ENCODE measurements around the gene NTN4. TPM values are rescaled to one million over a fixed set of nuclear protein-coding genes. Genes with fewer than 3 reads are reported as not detected.

NTN4 gene
- total RNA-seq, 1 donor from 2014 or later: 136 TPM

- Histone ChIP-seq H3K9me3 (no peaks in the 10 kb centered on the region), H3K27ac (no peak overlapping the region), H3K4me3 (no peak overlapping the region), H3K36me3 (no peaks in the 10 kb centered on the region), H3K4me1 (peaks cover 4% of the 10 kb centered on the region), H3K27me3 (no peaks in the 10 kb centered on the region)
- ATAC-seq: no peak
- intact Hi-C loops (cut with DNase I): no loop called here
- no peak for TF ChIP-seq CTCF (IDR thresholded peaks at IDR 0.05)
- no peak for DNase-seq
Observed at GRCh38 chr12:95699579-95699978, 91.0 kb downstream of the NTN4 start.

GRCh38 chr12:95694136-95694535 is 96.4 kb downstream of the NTN4 start:
- intact Hi-C loops (cut with DNase I): no loop called here
- no peaks in the 10 kb centered on the region for H3K36me3 ChIP-seq
- DNase-seq (no peak), ATAC-seq (no peak)
- no peak overlapping the region for H3K4me3 ChIP-seq
- H3K9me3 ChIP-seq: no peaks in the 10 kb centered on the region
- no peak for TF ChIP-seq CTCF (IDR thresholded peaks at IDR 0.05)
- H3K27me3 ChIP-seq: no peaks in the 10 kb centered on the region
- H3K27ac ChIP-seq: no peak overlapping the region
- no peaks in the 10 kb centered on the region for H3K4me1 ChIP-seq

GRCh38 chr12:95693689-95694088 is 96.9 kb downstream of the NTN4 start:
- Histone ChIP-seq H3K4me1 (no peaks in the 10 kb centered on the region), H3K9me3 (no peaks in the 10 kb centered on the region), H3K4me3 (no peak overlapping the region), H3K27me3 (no peaks in the 10 kb centered on the region), H3K27ac (no peak overlapping the region), H3K36me3 (no peaks in the 10 kb centered on the region)
- no peak for ATAC-seq
- intact Hi-C loops (cut with DNase I): no loop called here
- DNase-seq: no peak
- TF ChIP-seq CTCF (IDR thresholded peaks at IDR 0.05): no peak

GRCh38 chr12:95690861-95691635 is 99.5 kb downstream of the NTN4 start:
- Histone ChIP-seq H3K36me3 (no peaks in the 10 kb centered on the region), H3K27me3 (no peaks in the 10 kb centered on the region), H3K4me3 (no peak overlapping the region), H3K27ac (no peak overlapping the region), H3K4me1 (no peaks in the 10 kb centered on the region), H3K9me3 (no peaks in the 10 kb centered on the region)
- intact Hi-C loops (cut with DNase I): no loop called here
- TF ChIP-seq CTCF (IDR thresholded peaks at IDR 0.05): no peak
- DNase-seq: no peak
- no peak for ATAC-seq

- intact Hi-C loops (cut with DNase I): no loop called here
- no peak for TF ChIP-seq CTCF (IDR thresholded peaks at IDR 0.05)
Observed at GRCh38 chr12:95687937-95688336, 102.6 kb downstream of the NTN4 start.

More at GRCh38 chr12:95687937-95688336, 102.6 kb downstream of the NTN4 start:
- ATAC-seq: no peak
- Histone ChIP-seq H3K36me3 (no peaks in the 10 kb centered on the region), H3K9me3 (no peaks in the 10 kb centered on the region), H3K27ac (no peak overlapping the region), H3K4me3 (no peak overlapping the region), H3K4me1 (no peaks in the 10 kb centered on the region), H3K27me3 (no peaks in the 10 kb centered on the region)
- DNase-seq: no peak

All from upper lobe of right lung (tissue), 1 donor.